ENCODE data around the gene SLC39A11.

DNA sequence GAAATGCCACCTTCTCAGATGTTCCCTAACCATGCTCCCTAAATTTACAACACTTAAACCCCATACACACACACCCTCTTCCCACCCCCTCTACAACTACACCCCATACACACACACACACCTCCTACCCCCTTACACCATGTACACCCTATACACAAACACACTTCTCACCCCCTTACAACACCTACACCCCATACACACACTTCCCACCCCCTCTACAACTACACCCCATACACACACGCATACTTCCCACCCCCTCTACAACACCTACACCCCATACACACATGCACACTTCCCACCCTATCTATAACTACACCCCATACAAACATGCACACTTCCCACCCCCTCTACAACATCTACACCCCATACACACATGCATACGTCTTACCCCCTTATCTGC, 172.0 kb downstream of the SLC39A11 start:
- TF ChIP-seq, protein P1, sequence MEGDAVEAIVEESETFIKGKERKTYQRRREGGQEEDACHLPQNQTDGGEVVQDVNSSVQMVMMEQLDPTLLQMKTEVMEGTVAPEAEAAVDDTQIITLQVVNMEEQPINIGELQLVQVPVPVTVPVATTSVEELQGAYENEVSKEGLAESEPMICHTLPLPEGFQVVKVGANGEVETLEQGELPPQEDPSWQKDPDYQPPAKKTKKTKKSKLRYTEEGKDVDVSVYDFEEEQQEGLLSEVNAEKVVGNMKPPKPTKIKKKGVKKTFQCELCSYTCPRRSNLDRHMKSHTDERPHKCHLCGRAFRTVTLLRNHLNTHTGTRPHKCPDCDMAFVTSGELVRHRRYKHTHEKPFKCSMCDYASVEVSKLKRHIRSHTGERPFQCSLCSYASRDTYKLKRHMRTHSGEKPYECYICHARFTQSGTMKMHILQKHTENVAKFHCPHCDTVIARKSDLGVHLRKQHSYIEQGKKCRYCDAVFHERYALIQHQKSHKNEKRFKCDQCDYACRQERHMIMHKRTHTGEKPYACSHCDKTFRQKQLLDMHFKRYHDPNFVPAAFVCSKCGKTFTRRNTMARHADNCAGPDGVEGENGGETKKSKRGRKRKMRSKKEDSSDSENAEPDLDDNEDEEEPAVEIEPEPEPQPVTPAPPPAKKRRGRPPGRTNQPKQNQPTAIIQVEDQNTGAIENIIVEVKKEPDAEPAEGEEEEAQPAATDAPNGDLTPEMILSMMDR (IDR thresholded peaks at IDR 0.05; ENCODE audit: low read depth, low read length, missing input control) = no peak
- TF ChIP-seq MAX (IDR thresholded peaks at IDR 0.05) = no peak
- no peak for TF ChIP-seq RAD21 (IDR thresholded peaks at IDR 0.05)
- TF ChIP-seq SP1 (IDR thresholded peaks at IDR 0.05) = no peak
- TF ChIP-seq, protein P2, sequence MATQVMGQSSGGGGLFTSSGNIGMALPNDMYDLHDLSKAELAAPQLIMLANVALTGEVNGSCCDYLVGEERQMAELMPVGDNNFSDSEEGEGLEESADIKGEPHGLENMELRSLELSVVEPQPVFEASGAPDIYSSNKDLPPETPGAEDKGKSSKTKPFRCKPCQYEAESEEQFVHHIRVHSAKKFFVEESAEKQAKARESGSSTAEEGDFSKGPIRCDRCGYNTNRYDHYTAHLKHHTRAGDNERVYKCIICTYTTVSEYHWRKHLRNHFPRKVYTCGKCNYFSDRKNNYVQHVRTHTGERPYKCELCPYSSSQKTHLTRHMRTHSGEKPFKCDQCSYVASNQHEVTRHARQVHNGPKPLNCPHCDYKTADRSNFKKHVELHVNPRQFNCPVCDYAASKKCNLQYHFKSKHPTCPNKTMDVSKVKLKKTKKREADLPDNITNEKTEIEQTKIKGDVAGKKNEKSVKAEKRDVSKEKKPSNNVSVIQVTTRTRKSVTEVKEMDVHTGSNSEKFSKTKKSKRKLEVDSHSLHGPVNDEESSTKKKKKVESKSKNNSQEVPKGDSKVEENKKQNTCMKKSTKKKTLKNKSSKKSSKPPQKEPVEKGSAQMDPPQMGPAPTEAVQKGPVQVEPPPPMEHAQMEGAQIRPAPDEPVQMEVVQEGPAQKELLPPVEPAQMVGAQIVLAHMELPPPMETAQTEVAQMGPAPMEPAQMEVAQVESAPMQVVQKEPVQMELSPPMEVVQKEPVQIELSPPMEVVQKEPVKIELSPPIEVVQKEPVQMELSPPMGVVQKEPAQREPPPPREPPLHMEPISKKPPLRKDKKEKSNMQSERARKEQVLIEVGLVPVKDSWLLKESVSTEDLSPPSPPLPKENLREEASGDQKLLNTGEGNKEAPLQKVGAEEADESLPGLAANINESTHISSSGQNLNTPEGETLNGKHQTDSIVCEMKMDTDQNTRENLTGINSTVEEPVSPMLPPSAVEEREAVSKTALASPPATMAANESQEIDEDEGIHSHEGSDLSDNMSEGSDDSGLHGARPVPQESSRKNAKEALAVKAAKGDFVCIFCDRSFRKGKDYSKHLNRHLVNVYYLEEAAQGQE (IDR thresholded peaks at IDR 0.05) = no peak
- no peak for TF ChIP-seq TAF1 (conservative IDR thresholded peaks at IDR 0.05)
- TF ChIP-seq GABPA (IDR thresholded peaks at IDR 0.05 in 1 of 2, conservative IDR thresholded peaks at IDR 0.05 in 1 of 2) = no peak
